ENCODE measurements around the gene CHST6. TPM values are rescaled to one million over a fixed set of nuclear protein-coding genes. Genes with fewer than 3 reads are reported as not detected.
A peak's percentile ranks its signal among the peaks of the same experiment; 100 is the strongest.
"Not testable (repeated sequence)": the region's sequence is repeated elsewhere in the genome, so short reads cannot be mapped to it uniquely, and the experiment has no call there.

Gene CHST6
- total RNA-seq, 2 donors from 2014 or later, result 0.08 TPM; not detected in 1

GRCh38 chr16:75526032-75526790, 31.0 kb upstream of the CHST6 start:
- Mint-ChIP-seq H3K27ac (no peak overlapping the region), H3K4me1 (ENCODE audit: low read depth in 2 of 2) (no peaks in the 10 kb centered on the region), H3K4me3 (no peak overlapping the region), H3K9me3 (no peaks in the 10 kb centered on the region), H3K36me3 (no peaks in the 10 kb centered on the region), H3K27me3 (no peaks in the 10 kb centered on the region)
- no peak for ATAC-seq
- no peak for DNase-seq (ENCODE audit: low spot score)

GRCh38 chr16:75519175-75519574, 23.9 kb upstream of the CHST6 start:
- Mint-ChIP-seq H3K27ac (no peak overlapping the region), H3K4me1 (ENCODE audit: low read depth in 2 of 2) (peaks cover 4 to 10% of the 10 kb centered on the region in 2 donors), H3K4me3 (no peak overlapping the region), H3K27me3 (no peaks in the 10 kb centered on the region), H3K36me3 (no peaks in the 10 kb centered on the region), H3K9me3 (no peaks in the 10 kb centered on the region)
- no peak for DNase-seq (ENCODE audit: low spot score)
- ATAC-seq, result no peak

GRCh38 chr16:75516189-75516966, 21.1 kb upstream of the CHST6 start:
- not testable (repeated sequence) for H3K9me3 Mint-ChIP-seq; DNase-seq (ENCODE audit: low spot score); H3K27me3 Mint-ChIP-seq; H3K36me3 Mint-ChIP-seq
- H3K4me1 Mint-ChIP-seq (ENCODE audit: low read depth in 2 of 2), result peaks cover 4 to 10% of the 10 kb centered on the region in 2 donors
- H3K27ac Mint-ChIP-seq, result peak overlapping the region in 1 of 2 donors; percentile 64
- H3K4me3 Mint-ChIP-seq, result peak overlapping the region; percentile 68
- ATAC-seq, result peak in 1 of 2 donors; percentile 34

- no peaks in the 10 kb centered on the region for H3K9me3 Mint-ChIP-seq
- H3K27me3 Mint-ChIP-seq, result no peaks in the 10 kb centered on the region
- ATAC-seq (no peak), DNase-seq (ENCODE audit: low spot score) (no peak)
- no peaks in the 10 kb centered on the region for H3K36me3 Mint-ChIP-seq
- H3K27ac Mint-ChIP-seq, result peak overlapping the region in 1 of 2 donors; percentile 45
- no peak overlapping the region for H3K4me3 Mint-ChIP-seq
- H3K4me1 Mint-ChIP-seq (ENCODE audit: low read depth in 2 of 2), result peaks cover 4 to 10% of the 10 kb centered on the region in 2 donors
Observed at GRCh38 chr16:75514296-75514695, 19.1 kb upstream of the CHST6 start.

GRCh38 chr16:75506574-75506973, 11.3 kb upstream of the CHST6 start:
- Mint-ChIP-seq H3K27me3 (peaks cover 7 to 20% of the 10 kb centered on the region in 2 donors), H3K36me3 (no peaks in the 10 kb centered on the region), H3K4me1 (ENCODE audit: low read depth in 2 of 2) (no peaks in the 10 kb centered on the region), H3K4me3 (no peak overlapping the region), H3K9me3 (no peaks in the 10 kb centered on the region), H3K27ac (no peak overlapping the region)
- no peak for ATAC-seq
- DNase-seq (ENCODE audit: low spot score), result no peak

GRCh38 chr16:75506107-75506506, 10.9 kb upstream of the CHST6 start:
- no peaks in the 10 kb centered on the region for H3K36me3 Mint-ChIP-seq
- no peak overlapping the region for H3K27ac Mint-ChIP-seq
- DNase-seq (ENCODE audit: low spot score) (no peak), ATAC-seq (no peak)
- peaks cover 7 to 20% of the 10 kb centered on the region in 2 donors for H3K27me3 Mint-ChIP-seq
- no peaks in the 10 kb centered on the region for H3K4me1 Mint-ChIP-seq (ENCODE audit: low read depth in 2 of 2)
- H3K4me3 Mint-ChIP-seq, result no peak overlapping the region
- no peaks in the 10 kb centered on the region for H3K9me3 Mint-ChIP-seq

- H3K27ac Mint-ChIP-seq, result no peak overlapping the region
- ATAC-seq (no peak), DNase-seq (ENCODE audit: low spot score) (peak; percentile 15)
- no peak overlapping the region for H3K4me3 Mint-ChIP-seq
- H3K36me3 Mint-ChIP-seq, result no peaks in the 10 kb centered on the region
- H3K4me1 Mint-ChIP-seq (ENCODE audit: low read depth in 2 of 2), result no peaks in the 10 kb centered on the region
- no peaks in the 10 kb centered on the region for H3K9me3 Mint-ChIP-seq
- peaks cover 6 to 20% of the 10 kb centered on the region in 2 donors for H3K27me3 Mint-ChIP-seq
Observed at GRCh38 chr16:75503801-75504200, 8.6 kb upstream of the CHST6 start.

- Mint-ChIP-seq H3K9me3 (no peaks in the 10 kb centered on the region), H3K4me1 (ENCODE audit: low read depth in 2 of 2) (no peaks in the 10 kb centered on the region), H3K27ac (no peak overlapping the region), H3K27me3 (peaks cover 3 to 20% of the 10 kb centered on the region in 2 donors), H3K4me3 (no peak overlapping the region), H3K36me3 (no peaks in the 10 kb centered on the region)
- ATAC-seq, result no peak
- peak; percentile 3 for DNase-seq (ENCODE audit: low spot score)
Observed at GRCh38 chr16:75502916-75503605, 7.8 kb upstream of the CHST6 start.

GRCh38 chr16:75501820-75502219, 6.6 kb upstream of the CHST6 start:
- H3K27ac Mint-ChIP-seq, H3K9me3 Mint-ChIP-seq: not testable (repeated sequence)
- peaks cover 3 to 19% of the 10 kb centered on the region in 2 donors for H3K27me3 Mint-ChIP-seq

GRCh38 chr16:75501359-75501758, 6.1 kb upstream of the CHST6 start:
- no peak for ATAC-seq
- H3K4me3 Mint-ChIP-seq, result no peak overlapping the region
- no peaks in the 10 kb centered on the region for H3K4me1 Mint-ChIP-seq (ENCODE audit: low read depth in 2 of 2)
- no peaks in the 10 kb centered on the region for H3K36me3 Mint-ChIP-seq
- no peak overlapping the region for H3K27ac Mint-ChIP-seq
- peaks cover 0 to 15% of the 10 kb centered on the region in 2 donors for H3K27me3 Mint-ChIP-seq
- no peak for DNase-seq (ENCODE audit: low spot score)
- no peaks in the 10 kb centered on the region for H3K9me3 Mint-ChIP-seq

More at GRCh38 chr16:75501820-75502219, 6.6 kb upstream of the CHST6 start:
- H3K36me3 Mint-ChIP-seq; H3K4me3 Mint-ChIP-seq; DNase-seq (ENCODE audit: low spot score); ATAC-seq; H3K4me1 Mint-ChIP-seq (ENCODE audit: low read depth in 2 of 2): not testable (repeated sequence)

GRCh38 chr16:75498605-75499322, 3.5 kb upstream of the CHST6 start:
- peak; percentile 32 for DNase-seq (ENCODE audit: low spot score)
- not testable (repeated sequence) for H3K9me3 Mint-ChIP-seq; H3K27ac Mint-ChIP-seq; H3K27me3 Mint-ChIP-seq; H3K4me3 Mint-ChIP-seq; ATAC-seq; H3K4me1 Mint-ChIP-seq (ENCODE audit: low read depth in 2 of 2); H3K36me3 Mint-ChIP-seq

GRCh38 chr16:75497558-75497957, 2.3 kb upstream of the CHST6 start:
- Mint-ChIP-seq H3K4me1 (ENCODE audit: low read depth in 2 of 2) (peaks cover 0 to 5% of the 10 kb centered on the region in 2 donors), H3K9me3 (no peaks in the 10 kb centered on the region), H3K27ac (no peak overlapping the region), H3K27me3 (peaks cover 0 to 9% of the 10 kb centered on the region in 2 donors), H3K4me3 (no peak overlapping the region), H3K36me3 (no peaks in the 10 kb centered on the region)
- no peak for ATAC-seq
- DNase-seq (ENCODE audit: low spot score), result no peak

GRCh38 chr16:75494661-75495075, 573 bp downstream of the CHST6 start:
- Mint-ChIP-seq H3K9me3 (no peaks in the 10 kb centered on the region), H3K36me3 (no peaks in the 10 kb centered on the region), H3K4me1 (ENCODE audit: low read depth in 2 of 2) (peaks cover 0 to 5% of the 10 kb centered on the region in 2 donors), H3K27ac (no peak overlapping the region), H3K27me3 (peaks cover 0 to 9% of the 10 kb centered on the region in 2 donors), H3K4me3 (peak overlapping the region; percentile 27)
- ATAC-seq (no peak), DNase-seq (ENCODE audit: low spot score) (no peak)
